ENCODE results near the gene SYF2.

The SYF2 gene

GRCh38 chr1:25182629-25183028, 49.7 kb downstream of the SYF2 start:
- no peak for DNase-seq

GRCh38 chr1:25180996-25181395, 51.3 kb downstream of the SYF2 start:
- no peak for DNase-seq

GRCh38 chr1:25178917-25179561, 53.3 kb downstream of the SYF2 start:
- no peak for DNase-seq

DNA sequence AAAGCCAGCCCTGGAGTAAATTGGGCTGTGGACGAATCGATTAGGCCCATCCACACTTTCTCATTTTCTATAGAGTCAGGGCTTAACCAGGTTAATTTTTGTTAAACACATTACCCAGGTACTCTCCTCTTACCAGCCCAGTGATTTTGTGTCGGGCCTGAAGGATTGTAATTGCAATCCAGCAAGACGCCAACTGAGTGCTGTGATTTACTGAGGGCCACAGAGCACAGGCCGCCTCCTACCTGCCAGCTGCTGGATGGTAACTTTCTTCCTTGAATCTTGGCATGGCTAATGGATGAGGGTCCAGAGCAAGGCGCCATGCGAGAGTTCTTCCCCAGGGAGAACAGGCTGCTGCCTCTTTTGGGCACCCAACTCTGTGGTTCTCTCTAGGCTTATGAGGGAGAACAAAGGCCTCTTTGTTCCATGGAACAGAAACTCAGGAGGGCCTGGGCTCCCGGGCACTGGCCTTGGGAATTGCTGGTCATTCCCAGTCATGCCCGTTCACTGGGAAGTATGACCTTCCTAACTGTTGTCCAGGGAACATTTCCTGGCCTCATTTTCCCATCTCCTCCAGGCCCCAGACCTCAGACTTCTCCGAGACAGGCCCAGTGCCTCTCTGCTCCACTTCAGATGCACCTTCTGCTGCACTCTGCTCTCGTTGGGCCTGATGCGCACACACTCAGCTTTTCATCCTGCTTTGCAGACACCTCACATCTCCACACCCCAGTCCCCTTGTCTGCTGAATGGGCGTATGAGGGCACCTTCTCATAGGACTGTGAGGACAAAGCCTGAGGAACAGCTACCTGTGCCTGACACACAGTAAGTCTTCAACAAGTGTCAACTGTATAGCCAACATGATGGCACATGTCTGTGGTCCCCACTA, 57.3 kb downstream of the SYF2 start:
- DNase-seq: no peak

DNA sequence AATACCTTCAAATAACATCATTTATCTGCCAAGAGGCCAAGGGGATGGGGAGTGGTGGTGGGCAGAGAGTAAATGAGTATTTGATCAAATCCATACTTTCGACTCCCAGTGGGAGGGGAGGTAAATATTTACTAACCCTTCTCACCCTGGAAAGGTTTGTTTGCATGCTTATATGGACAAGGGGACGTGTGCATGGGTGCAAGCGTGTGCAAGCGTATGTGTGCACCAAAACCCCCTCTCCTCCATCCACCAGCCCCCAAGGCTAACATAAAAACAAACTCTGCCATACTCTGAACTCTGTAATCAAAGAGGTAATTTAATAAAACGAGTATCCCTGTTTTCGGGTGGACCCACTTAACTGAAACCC, 58.0 kb downstream of the SYF2 start:
- DNase-seq: no peak

GRCh38 chr1:25173809-25174340, 58.4 kb downstream of the SYF2 start:
- no peak for DNase-seq

All from NCI-H1048 (cell line).